Choroid plexus epithelial cell (primary cell): ENCODE results near the gene RBMS3.

Experiments used
- DNase-seq: peaks from one replicate; pipeline ENCODE4 v3.0.0-alpha.2; 2010; ENCODE audit warnings: low read depth
- H3K4me3 ChIP-seq: 2 replicates; pipeline ENCODE4 v1.5.1; 2011; ENCODE audit warnings: low read depth, mild to moderate bottlenecking, control low read depth, low read length, moderate library complexity
- TF ChIP-seq, protein P1 (sequence below): conservative IDR thresholded peaks from 2 replicates; pipeline ENCODE4 v1.5.1; 2011; ENCODE audit warnings: low read depth, mild to moderate bottlenecking, control low read depth, inconsistent platforms, low read length, moderate library complexity

RBMS3 gene

DNA sequence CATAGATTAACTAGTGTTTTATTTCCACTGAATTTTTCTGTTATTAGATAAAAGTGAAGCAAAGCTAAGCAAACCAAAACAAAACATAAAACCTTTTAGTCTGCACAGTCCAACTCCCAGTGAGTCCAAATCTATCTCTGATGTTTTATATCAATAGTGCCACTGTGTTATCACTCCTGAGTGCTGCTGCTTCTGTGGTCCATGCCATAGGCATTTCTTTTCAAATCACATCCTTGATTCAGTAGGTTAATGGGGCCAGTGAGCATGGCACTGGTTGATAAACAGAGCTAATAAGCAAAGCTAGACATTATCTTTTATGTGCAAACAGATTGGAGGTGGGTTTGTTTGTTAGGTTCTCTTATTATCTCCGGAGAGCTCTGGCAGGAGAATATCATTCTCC lies 30.0 kb downstream of the RBMS3 start:
- TF ChIP-seq, protein P1, sequence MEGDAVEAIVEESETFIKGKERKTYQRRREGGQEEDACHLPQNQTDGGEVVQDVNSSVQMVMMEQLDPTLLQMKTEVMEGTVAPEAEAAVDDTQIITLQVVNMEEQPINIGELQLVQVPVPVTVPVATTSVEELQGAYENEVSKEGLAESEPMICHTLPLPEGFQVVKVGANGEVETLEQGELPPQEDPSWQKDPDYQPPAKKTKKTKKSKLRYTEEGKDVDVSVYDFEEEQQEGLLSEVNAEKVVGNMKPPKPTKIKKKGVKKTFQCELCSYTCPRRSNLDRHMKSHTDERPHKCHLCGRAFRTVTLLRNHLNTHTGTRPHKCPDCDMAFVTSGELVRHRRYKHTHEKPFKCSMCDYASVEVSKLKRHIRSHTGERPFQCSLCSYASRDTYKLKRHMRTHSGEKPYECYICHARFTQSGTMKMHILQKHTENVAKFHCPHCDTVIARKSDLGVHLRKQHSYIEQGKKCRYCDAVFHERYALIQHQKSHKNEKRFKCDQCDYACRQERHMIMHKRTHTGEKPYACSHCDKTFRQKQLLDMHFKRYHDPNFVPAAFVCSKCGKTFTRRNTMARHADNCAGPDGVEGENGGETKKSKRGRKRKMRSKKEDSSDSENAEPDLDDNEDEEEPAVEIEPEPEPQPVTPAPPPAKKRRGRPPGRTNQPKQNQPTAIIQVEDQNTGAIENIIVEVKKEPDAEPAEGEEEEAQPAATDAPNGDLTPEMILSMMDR = no peak
- no peak for DNase-seq
- H3K4me3 ChIP-seq = no peak overlapping the region

DNA sequence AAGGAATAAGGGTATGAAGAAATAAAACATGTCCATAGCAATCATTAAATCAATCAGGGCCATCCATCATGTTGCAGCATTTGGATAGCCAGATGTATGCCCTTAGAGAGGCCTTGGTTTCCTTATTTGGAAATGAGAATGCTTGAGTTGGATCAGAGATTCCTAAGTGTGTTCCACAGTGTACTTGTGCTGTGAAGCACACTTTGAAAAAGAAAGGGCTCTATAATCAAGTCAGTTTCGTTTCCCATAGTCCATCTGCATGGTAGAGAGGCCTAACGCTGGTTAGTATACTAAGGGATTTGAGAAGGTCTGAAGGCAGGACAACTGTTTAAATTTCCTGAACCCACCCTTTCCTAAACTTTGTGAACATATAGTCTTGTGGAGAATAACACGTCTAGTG lies 30.9 kb downstream of the RBMS3 start:
- no peak for DNase-seq
- no peak overlapping the region for H3K4me3 ChIP-seq
- TF ChIP-seq, protein P1 = no peak

DNA sequence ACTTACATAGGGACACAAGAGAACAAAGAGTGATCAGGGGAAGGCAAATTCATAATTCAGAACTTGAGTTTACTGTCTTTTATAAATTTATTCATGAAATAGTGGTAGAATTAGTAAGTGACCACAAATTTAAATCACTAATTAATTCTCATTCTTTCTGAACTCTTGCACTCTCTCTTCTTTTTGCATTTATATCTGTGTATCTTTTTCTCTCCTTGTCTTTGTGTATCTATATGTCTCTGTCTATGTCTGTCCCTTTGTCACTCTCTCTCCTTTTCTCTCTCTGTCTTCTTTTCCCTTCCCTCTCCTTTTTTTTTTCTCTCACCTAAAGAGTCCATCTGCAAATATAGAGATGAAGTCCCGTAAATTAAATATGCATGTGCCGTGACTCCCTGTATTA lies 31.5 kb downstream of the RBMS3 start:
- no peak for DNase-seq
- no peak overlapping the region for H3K4me3 ChIP-seq
- TF ChIP-seq, protein P1 = no peak

DNA sequence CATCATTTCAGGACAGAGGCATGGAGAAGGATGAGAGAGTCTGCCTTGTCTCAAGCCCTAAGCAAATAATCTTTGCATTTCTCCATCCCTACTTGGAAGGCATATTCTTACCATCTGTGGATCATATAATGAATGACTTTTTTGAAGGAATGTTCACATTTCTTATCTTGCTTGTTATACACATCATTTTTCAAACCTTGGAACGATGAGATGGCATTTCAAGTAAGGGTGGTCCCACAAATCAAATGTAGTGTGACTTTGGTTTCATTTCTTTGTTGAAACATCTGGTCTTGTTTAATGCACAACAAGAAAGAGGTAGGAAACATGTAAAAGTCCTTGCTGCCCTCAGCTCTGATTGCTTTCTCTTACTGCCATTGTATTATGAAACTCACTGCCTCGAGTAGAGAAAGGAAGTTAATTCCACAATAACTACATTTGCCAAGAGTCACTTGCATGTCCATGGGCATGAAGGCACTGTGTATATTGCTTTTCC lies 32.1 kb downstream of the RBMS3 start:
- TF ChIP-seq, protein P1 = no peak
- H3K4me3 ChIP-seq = no peak overlapping the region
- no peak for DNase-seq

DNA sequence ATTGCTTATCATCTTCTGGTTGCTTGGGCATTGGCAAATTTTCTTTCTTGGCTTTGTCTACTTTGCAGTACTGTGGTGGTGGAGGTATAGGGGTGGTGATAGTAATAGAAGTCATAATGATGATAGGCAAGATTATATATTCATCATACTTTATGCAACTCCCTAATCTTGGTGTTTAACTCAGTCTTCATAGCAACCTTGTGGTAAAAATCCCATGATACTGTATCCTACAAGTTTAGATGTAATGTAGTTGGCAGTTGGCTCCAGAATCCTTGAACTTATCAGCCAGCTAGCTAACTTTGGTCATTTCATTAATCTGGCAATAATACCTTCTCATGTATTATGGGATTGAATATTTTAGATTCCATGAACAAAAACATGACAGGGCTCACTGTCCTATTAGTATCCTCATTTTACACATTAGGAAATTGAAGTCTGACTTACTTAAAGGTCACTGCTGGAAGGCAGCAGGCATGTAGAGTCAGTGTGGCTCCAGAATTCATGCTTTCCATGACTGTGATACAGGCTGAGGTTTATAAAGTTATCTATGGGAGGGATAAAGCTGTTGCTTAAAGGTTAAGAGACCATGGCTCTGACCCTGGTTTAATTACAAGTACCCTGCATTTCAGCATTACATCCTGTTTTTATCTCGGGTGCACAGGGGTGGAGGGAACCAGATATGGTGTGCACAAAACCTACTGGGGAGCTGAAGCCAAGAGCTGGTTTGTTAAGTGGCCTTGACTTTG lies 33.3 kb downstream of the RBMS3 start:
- TF ChIP-seq, protein P1 = no peak
- DNase-seq = no peak

DNA sequence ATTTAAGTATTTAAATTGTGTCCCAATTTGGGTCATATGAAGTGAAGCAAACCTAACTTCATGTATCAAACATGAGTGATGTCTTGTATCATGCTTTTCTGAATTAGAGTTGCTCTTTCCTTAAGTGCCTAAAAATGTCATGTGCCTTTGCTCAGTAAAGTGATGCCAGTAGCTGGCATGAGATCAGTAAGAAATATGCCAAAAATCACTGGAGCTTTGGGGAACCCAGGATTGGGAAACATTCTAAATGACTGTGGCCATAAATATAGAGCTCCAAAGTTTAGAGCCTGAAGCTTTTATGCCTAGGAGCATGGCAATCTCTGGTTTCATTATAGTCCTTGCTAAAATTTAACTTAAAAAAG lies 33.8 kb downstream of the RBMS3 start:
- TF ChIP-seq, protein P1 = no peak
- no peak for DNase-seq
- no peak overlapping the region for H3K4me3 ChIP-seq

More for the DNA sequence above, 33.3 kb downstream of the RBMS3 start:
- H3K4me3 ChIP-seq = no peak overlapping the region

DNA sequence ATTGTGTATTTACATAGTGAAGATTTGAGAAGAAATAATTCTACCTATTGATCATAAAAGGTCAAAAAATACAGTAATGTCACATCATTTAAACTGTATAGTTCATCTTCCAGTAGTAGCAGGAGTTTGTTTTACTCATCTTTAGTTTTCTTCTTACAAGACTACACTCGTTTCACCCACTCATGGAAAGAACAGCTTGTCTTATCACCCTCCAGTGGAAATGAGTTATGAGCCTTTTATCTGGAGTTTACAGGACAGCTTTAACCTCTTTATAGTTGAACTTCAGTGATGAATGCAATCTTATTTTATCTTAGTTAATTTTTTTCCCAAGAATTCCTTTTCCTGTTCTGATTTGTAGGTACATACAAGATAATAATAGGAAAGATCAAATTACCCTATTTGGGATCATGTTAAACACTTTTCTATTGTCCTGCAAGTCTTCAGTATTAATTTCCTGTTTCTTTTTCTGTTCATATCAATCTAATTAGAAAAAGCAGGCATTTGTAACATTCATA lies 36.8 kb downstream of the RBMS3 start:
- TF ChIP-seq, protein P1 = no peak
- no peak for DNase-seq
- H3K4me3 ChIP-seq = no peak overlapping the region
